ENCODE measurements around the gene BCAS3. TPM values are rescaled to one million over a fixed set of nuclear protein-coding genes. Genes with fewer than 3 reads are reported as not detected.
"Not testable (repeated sequence)": the region's sequence is repeated elsewhere in the genome, so short reads cannot be mapped to it uniquely, and the experiment has no call there.

Gene BCAS3
- total and polyA plus RNA-seq, 10 donors, result 3.7 to 56.0 (median 42.3) TPM

GRCh38 chr17:61354895-61355874 lies 677.5 kb downstream of the BCAS3 start:
- intact Hi-C loops (cut with DNase I; ENCODE audit: low total_unique reads), result no loop called here
- H3K27ac ChIP-seq, result no peak overlapping the region
- no peaks in the 10 kb centered on the region for H3K36me3 ChIP-seq
- TF ChIP-seq CTCF (IDR thresholded peaks at IDR 0.05 in 8 of 11, conservative IDR thresholded peaks at IDR 0.05 in 3 of 11) (no peak), POLR2A (IDR thresholded peaks at IDR 0.05) (no peak), POLR2AphosphoS5 (IDR thresholded peaks at IDR 0.05) (no peak)
- no peak overlapping the region for H3K4me3 ChIP-seq
- DNase-seq, result peak; percentile 22
- 88 to 96% (median 91%) methylated on average over 10 of the region's 10 CpGs for WGBS, 5 donors
- H3K4me1 ChIP-seq, result peaks cover 0 to 10% (median 0%) of the 10 kb centered on the region in 6 donors
- H3K9me3 ChIP-seq, result no peaks in the 10 kb centered on the region
- H3K27me3 ChIP-seq (replicated peaks in 1 of 7), result no peaks in the 10 kb centered on the region

- intact Hi-C loops (cut with DNase I; ENCODE audit: low total_unique reads); H3K27ac ChIP-seq; H3K9me3 ChIP-seq; DNase-seq; H3K36me3 ChIP-seq; H3K27me3 ChIP-seq (replicated peaks in 1 of 7); H3K4me3 ChIP-seq; H3K4me1 ChIP-seq: not testable (repeated sequence)
- WGBS, 5 donors, result 78 to 84% (median 82%) methylated on average over 3 of the region's 3 CpGs
These were observed 679.4 kb downstream of the BCAS3 start for GRCh38 chr17:61357061-61357460.

DNA sequence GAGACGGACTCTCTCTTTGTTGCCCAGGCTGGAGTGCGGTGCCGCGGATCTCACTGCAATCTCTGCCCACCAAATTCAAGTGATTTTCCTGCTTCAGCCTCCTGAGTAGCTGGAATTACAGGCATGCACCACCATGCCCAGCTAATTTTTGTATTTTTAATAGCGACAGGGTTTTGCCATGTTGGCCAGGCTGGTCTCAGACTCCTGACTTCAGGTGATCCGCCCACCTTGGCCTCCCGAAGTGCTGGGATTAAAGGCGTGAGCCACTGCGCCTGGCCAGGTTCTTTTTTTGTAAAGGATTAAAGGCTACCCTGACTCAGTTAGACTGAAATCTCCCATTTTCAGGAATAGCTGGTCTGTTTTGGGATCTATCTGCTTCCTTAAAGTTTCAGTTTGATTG lies 681.9 kb downstream of the BCAS3 start:
- 93 to 97% (median 96%) methylated on average over 9 of the region's 9 CpGs for WGBS, 5 donors
- H3K9me3 ChIP-seq; intact Hi-C loops (cut with DNase I; ENCODE audit: low total_unique reads); H3K27ac ChIP-seq; H3K27me3 ChIP-seq (replicated peaks in 1 of 7); H3K36me3 ChIP-seq; H3K4me1 ChIP-seq; H3K4me3 ChIP-seq: not testable (repeated sequence)
- peak; percentile 7 for DNase-seq

- Histone ChIP-seq H3K4me1 (no peaks in the 10 kb centered on the region), H3K36me3 (no peaks in the 10 kb centered on the region), H3K4me3 (no peak overlapping the region), H3K27ac (no peak overlapping the region), H3K9me3 (no peaks in the 10 kb centered on the region), H3K27me3 (replicated peaks in 1 of 7) (no peaks in the 10 kb centered on the region)
- WGBS, 5 donors, result 78 to 93% (median 86%) methylated on average over 3 of the region's 3 CpGs
- no peak for DNase-seq
- intact Hi-C loops (cut with DNase I; ENCODE audit: low total_unique reads), result no loop called here
- TF ChIP-seq POLR2A (IDR thresholded peaks at IDR 0.05), result no peak
- no peak for TF ChIP-seq POLR2AphosphoS5 (IDR thresholded peaks at IDR 0.05)
- no peak for TF ChIP-seq CTCF (IDR thresholded peaks at IDR 0.05 in 8 of 11, conservative IDR thresholded peaks at IDR 0.05 in 3 of 11)
These were observed 682.8 kb downstream of the BCAS3 start for GRCh38 chr17:61360318-61360943.

GRCh38 chr17:61361084-61361483 lies 683.4 kb downstream of the BCAS3 start:
- 81 to 92% (median 90%) methylated on average over 2 of the region's 2 CpGs for WGBS, 5 donors
- intact Hi-C loops (cut with DNase I; ENCODE audit: low total_unique reads), result no loop called here
- H3K27me3 ChIP-seq (replicated peaks in 1 of 7), result no peaks in the 10 kb centered on the region
- H3K9me3 ChIP-seq, result no peaks in the 10 kb centered on the region
- no peak for DNase-seq
- no peak for TF ChIP-seq POLR2AphosphoS5 (IDR thresholded peaks at IDR 0.05)
- no peak for TF ChIP-seq POLR2A (IDR thresholded peaks at IDR 0.05)
- TF ChIP-seq CTCF (IDR thresholded peaks at IDR 0.05 in 8 of 11, conservative IDR thresholded peaks at IDR 0.05 in 3 of 11), result no peak
- no peaks in the 10 kb centered on the region for H3K36me3 ChIP-seq
- H3K4me1 ChIP-seq, result no peaks in the 10 kb centered on the region
- H3K4me3 ChIP-seq, result no peak overlapping the region
- H3K27ac ChIP-seq, result no peak overlapping the region

All from spleen (tissue), 11 donors.